ENCODE results near the gene FMOD. TPM values are rescaled to one million over a fixed set of nuclear protein-coding genes. Genes with fewer than 3 reads are reported as not detected.

The FMOD gene
- total and polyA plus RNA-seq, 2 experiments from 2014 or later, result 2.3 to 7.6 TPM

- no peaks in the 10 kb centered on the region for H3K27me3 ChIP-seq
- peak in 1 of 2 donors; percentile 34 for DNase-seq (ENCODE audit: low read depth in 1 of 2, low spot score in 1 of 2)
- H3K9me3 ChIP-seq (ENCODE audit: low read depth), result no peaks in the 10 kb centered on the region
- TF ChIP-seq, protein P1, sequence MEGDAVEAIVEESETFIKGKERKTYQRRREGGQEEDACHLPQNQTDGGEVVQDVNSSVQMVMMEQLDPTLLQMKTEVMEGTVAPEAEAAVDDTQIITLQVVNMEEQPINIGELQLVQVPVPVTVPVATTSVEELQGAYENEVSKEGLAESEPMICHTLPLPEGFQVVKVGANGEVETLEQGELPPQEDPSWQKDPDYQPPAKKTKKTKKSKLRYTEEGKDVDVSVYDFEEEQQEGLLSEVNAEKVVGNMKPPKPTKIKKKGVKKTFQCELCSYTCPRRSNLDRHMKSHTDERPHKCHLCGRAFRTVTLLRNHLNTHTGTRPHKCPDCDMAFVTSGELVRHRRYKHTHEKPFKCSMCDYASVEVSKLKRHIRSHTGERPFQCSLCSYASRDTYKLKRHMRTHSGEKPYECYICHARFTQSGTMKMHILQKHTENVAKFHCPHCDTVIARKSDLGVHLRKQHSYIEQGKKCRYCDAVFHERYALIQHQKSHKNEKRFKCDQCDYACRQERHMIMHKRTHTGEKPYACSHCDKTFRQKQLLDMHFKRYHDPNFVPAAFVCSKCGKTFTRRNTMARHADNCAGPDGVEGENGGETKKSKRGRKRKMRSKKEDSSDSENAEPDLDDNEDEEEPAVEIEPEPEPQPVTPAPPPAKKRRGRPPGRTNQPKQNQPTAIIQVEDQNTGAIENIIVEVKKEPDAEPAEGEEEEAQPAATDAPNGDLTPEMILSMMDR (IDR thresholded peaks at IDR 0.05; ENCODE audit: low read depth, low read length), result no peak
- no peaks in the 10 kb centered on the region for H3K36me3 ChIP-seq
- H3K27ac ChIP-seq, result no peak overlapping the region
- H3K4me3 ChIP-seq, result no peak overlapping the region
- peaks cover 20% of the 10 kb centered on the region for H3K4me1 ChIP-seq (ENCODE audit: low read depth)
These were observed 973 bp downstream of the FMOD start for GRCh38 chr1:203349773-203350524.

DNA sequence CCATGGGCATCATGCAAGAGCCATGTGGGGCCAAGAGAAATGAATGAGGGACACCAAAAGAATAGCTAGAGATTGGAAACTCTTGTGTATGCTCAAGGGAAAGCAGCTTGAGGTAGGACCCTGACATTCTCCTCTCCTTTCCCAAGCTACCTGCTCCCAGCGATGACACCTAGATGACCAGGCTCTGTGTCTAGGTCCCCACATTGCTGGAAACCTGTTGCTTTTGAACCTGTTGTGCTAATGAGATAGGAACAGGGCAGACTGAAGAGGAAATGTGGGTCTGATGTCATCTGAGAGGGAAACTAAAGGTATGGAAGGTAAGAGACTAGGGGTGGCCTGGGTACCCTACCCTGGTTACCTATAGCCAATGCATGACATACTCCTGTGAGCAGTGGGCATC lies 1.8 kb downstream of the FMOD start:
- TF ChIP-seq, protein P1 (IDR thresholded peaks at IDR 0.05; ENCODE audit: low read depth, low read length), result no peak
- no peak overlapping the region for H3K4me3 ChIP-seq
- H3K36me3 ChIP-seq, result no peaks in the 10 kb centered on the region
- no peak overlapping the region for H3K27ac ChIP-seq
- peaks cover 25% of the 10 kb centered on the region for H3K4me1 ChIP-seq (ENCODE audit: low read depth)
- no peaks in the 10 kb centered on the region for H3K27me3 ChIP-seq
- H3K9me3 ChIP-seq (ENCODE audit: low read depth), result no peaks in the 10 kb centered on the region
- no peak for DNase-seq (ENCODE audit: low read depth in 1 of 2, low spot score in 1 of 2)

DNA sequence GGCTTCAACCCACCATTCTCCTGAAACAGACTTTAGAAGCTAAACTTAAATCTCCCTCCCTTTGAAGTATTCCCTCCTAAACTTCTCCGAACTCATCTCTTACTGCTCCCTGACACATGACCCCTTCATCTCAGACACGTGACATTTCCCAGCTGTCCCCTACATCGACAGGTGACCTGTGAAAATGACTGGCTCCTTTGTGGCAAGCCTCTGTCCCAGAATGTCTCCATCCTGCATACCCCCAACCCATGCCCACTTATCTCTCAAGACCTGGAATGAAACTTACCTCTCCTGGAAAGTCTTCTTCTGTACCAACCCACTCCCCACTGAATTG lies 4.2 kb downstream of the FMOD start:
- Histone ChIP-seq H3K36me3 (no peaks in the 10 kb centered on the region), H3K27me3 (no peaks in the 10 kb centered on the region), H3K4me3 (no peak overlapping the region), H3K27ac (no peak overlapping the region), H3K4me1 (ENCODE audit: low read depth) (peaks cover 41% of the 10 kb centered on the region), H3K9me3 (ENCODE audit: low read depth) (no peaks in the 10 kb centered on the region)
- DNase-seq (ENCODE audit: low read depth in 1 of 2, low spot score in 1 of 2), result no peak
- TF ChIP-seq, protein P1 (IDR thresholded peaks at IDR 0.05; ENCODE audit: low read depth, low read length), result no peak

DNA sequence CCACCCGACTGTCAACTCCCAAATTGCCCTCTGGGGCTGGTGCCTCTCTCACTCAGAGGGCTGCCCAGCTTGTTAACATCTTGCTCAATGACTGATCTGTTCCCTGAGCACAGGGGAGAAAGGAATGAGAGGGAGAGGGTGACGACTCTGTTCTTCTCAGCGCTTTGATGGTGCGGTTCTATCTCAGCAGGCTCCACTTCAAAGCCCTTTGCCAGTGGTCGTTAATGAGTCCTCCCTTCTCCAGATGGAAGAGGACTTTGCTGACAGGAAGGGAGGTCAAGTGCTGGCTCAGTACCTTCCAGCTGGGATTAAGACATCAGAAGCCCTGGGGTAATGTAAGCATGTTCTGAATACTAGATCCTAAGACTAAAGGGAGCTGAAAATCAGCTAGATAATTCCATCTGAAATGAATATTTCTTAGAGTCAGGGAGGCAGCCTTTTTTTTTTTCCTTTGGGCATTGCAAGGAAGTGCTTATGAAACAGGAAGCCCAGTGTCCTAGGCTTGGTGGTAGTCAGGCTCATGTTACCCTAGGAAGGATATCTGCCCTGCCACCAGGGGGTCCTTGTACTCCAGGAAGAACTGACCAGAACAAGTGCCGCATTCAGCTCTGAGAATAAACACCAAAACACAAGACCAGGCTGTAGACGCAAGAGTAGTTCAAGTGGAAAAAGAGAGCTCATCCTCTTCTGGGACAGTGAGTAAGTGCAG lies 4.7 kb downstream of the FMOD start:
- TF ChIP-seq, protein P1 (IDR thresholded peaks at IDR 0.05; ENCODE audit: low read depth, low read length), result peak; percentile 20
- DNase-seq (ENCODE audit: low read depth in 1 of 2, low spot score in 1 of 2), result peak in 1 of 2 donors; percentile 40

DNA sequence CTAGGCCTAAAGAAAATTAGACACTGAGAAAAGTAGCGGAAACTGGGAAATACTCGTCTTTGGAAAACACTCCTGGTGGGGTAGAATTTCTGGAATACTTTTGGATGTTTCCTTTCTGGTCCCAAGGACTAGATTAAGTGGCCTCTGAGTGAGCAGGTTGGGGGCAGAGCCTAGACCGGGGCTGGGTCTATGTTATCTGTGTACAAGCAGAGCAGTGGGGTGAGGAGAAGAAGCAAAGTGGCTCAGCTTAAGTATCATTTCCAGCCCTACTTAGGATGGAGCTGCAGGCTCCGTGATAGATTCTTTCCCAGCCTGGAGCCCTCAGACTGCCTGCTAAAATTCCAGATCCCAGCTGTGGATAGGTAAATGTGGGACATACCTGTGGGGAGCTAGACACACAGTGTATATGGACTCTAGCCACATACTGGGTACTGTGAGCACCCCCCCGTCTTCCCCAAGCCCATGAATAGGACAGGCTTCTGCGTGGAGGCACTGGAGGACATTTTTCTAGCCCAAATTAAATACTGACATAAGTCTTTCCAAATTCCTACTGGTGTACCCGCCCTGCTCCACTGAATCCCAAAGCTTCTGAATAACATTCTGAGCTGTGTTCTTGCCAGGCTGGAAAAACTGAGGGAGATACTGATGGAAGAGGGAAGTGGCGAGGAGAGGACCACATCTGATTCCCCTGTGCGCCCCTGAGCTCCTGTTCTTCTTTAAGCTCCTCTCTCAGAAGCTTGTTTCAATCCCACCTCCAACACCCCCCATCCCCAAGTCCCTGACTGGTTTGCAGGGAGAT lies 6.8 kb downstream of the FMOD start:
- Histone ChIP-seq H3K27ac (no peak overlapping the region), H3K36me3 (no peaks in the 10 kb centered on the region), H3K4me3 (no peak overlapping the region), H3K4me1 (ENCODE audit: low read depth) (peaks cover 36% of the 10 kb centered on the region), H3K27me3 (peaks cover 3% of the 10 kb centered on the region), H3K9me3 (ENCODE audit: low read depth) (no peaks in the 10 kb centered on the region)
- TF ChIP-seq, protein P1 (IDR thresholded peaks at IDR 0.05; ENCODE audit: low read depth, low read length), result no peak
- DNase-seq (ENCODE audit: low read depth in 1 of 2, low spot score in 1 of 2), result peak in 1 of 2 donors; percentile 36

More for the DNA sequence above, 4.7 kb downstream of the FMOD start:
- peaks cover 3% of the 10 kb centered on the region for H3K27me3 ChIP-seq
- no peaks in the 10 kb centered on the region for H3K36me3 ChIP-seq
- H3K4me3 ChIP-seq, result no peak overlapping the region
- peaks cover 41% of the 10 kb centered on the region for H3K4me1 ChIP-seq (ENCODE audit: low read depth)
- no peaks in the 10 kb centered on the region for H3K9me3 ChIP-seq (ENCODE audit: low read depth)
- no peak overlapping the region for H3K27ac ChIP-seq

All from cardiac muscle cell (in vitro differentiated cells and primary cell).